ENCODE measurements around the gene CHAF1B. TPM values are rescaled to one million over a fixed set of nuclear protein-coding genes. Genes with fewer than 3 reads are reported as not detected.

Gene CHAF1B
- total RNA-seq: 4.7 TPM

DNA sequence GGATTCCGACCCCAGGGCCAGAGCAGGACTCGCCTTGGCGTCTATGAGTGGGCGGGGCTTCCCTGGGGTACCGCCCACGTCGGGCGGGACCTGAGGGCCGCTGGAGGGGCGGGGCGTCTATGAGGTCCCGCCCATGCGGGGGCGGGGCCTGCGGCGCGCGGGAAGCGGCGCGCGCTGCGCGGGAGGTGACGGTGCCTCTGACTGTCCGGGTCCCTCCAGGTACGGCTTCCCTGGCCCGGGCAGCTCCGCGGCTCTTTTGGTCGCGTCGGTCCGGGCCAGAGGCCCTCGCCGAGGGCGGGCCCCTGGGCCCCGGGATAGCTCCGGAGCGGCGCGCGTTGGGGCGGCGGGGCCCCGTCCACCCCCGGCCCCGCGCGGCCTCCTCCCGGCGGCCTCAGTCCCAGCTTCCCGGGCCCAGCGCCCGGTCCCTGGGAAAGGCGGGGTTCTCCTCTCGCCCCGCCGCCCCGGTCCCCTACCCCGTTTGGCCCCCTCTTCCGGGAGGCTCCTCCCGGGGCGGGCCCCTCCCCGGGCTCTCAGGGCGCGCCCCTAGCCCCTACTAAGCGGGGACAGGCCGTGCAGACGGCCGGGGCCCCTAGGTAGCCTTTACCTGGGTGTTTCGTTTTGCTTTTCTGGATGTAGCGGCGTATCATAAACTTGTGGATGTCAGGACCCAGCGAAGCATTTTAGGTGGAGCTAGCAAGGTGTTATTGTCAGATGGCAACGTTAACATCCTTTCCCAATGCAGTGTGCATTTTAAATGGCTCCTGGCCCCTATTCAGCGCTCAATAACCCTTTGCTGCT lies at the start of gene CHAF1B:
TSS of gene CHAF1B (plus strand) at position 160 of the 798 bp plus-strand sequence. CDS start 745 bp downstream, outside the sequence.

Small RNA genes lying within 50 kb of the gene (small RNA-seq; reads per million reads assigned to genes)
- not detected for gene ATP5MFP1 (ENCODE audit: low replicate concordance)

Other genes starting within 250 kb of the CHAF1B start
- 12.9 TPM for gene DOP1B, start 228.6 kb upstream of the CHAF1B start, total RNA-seq
- 45.9 TPM for gene MORC3, start 65.2 kb upstream of the CHAF1B start, total RNA-seq
- gene CLDN14, start 94.7 kb downstream of the CHAF1B start, total RNA-seq: 5.5 TPM